HG03060 (cell line): ENCODE results near the gene HMG20A.

Experiments used
- ATAC-seq: cut with Tn5 transposase; IDR thresholded peaks from one replicate; pipeline ENCODE4 v1.9.1; 2021; ENCODE audit warnings: low read depth, moderate number of reproducible peaks; ENCODE audit not compliant: unreplicated experiment

The HMG20A gene

GRCh38 chr15:77425104-77425503 lies 4.4 kb downstream of the HMG20A start:
- no peak for ATAC-seq

GRCh38 chr15:77426377-77426776 lies 5.7 kb downstream of the HMG20A start:
- ATAC-seq = no peak

GRCh38 chr15:77426871-77427270 lies 6.2 kb downstream of the HMG20A start:
- no peak for ATAC-seq

GRCh38 chr15:77430213-77430612 lies 9.5 kb downstream of the HMG20A start:
- ATAC-seq = no peak

GRCh38 chr15:77430652-77431051 lies 10.0 kb downstream of the HMG20A start:
- ATAC-seq = no peak

GRCh38 chr15:77436822-77437221 lies 16.1 kb downstream of the HMG20A start:
- no peak for ATAC-seq

- no peak for ATAC-seq
These were observed 16.6 kb downstream of the HMG20A start for GRCh38 chr15:77437264-77437663.

GRCh38 chr15:77440378-77440999 lies 19.8 kb downstream of the HMG20A start:
- ATAC-seq = peak; percentile 74

GRCh38 chr15:77446840-77447390 lies 26.2 kb downstream of the HMG20A start:
- no peak for ATAC-seq

GRCh38 chr15:77454265-77454664 lies 33.6 kb downstream of the HMG20A start:
- ATAC-seq = no peak

- ATAC-seq = no peak
These were observed 34.3 kb downstream of the HMG20A start for GRCh38 chr15:77454951-77455350.

GRCh38 chr15:77455696-77456321 lies 35.1 kb downstream of the HMG20A start:
- ATAC-seq = no peak

GRCh38 chr15:77456746-77457145 lies 36.1 kb downstream of the HMG20A start:
- ATAC-seq = no peak

- no peak for ATAC-seq
These were observed 36.7 kb downstream of the HMG20A start for GRCh38 chr15:77457191-77457904.

GRCh38 chr15:77457905-77458265 lies 37.2 kb downstream of the HMG20A start:
- ATAC-seq = no peak

- ATAC-seq = no peak
These were observed 38.3 kb downstream of the HMG20A start for GRCh38 chr15:77459031-77459430.

- ATAC-seq = no peak
These were observed 40.8 kb downstream of the HMG20A start for GRCh38 chr15:77461486-77461885.

GRCh38 chr15:77464129-77464865 lies 43.6 kb downstream of the HMG20A start:
- no peak for ATAC-seq

GRCh38 chr15:77466521-77466920 lies 45.8 kb downstream of the HMG20A start:
- ATAC-seq = no peak

GRCh38 chr15:77468896-77469295 lies 48.2 kb downstream of the HMG20A start:
- no peak for ATAC-seq

- ATAC-seq = no peak
These were observed 49.5 kb downstream of the HMG20A start for GRCh38 chr15:77470235-77470634.
